Hippocampal formation (tissue), 2 donors: ENCODE results near the gene CELF4.

ENCODE experiments used
- DNase-seq, 2 donors: peaks; one replicate each; lab custom pipeline; 2025; lab: John Stamatoyannopoulos, UW

CELF4 gene

DNA sequence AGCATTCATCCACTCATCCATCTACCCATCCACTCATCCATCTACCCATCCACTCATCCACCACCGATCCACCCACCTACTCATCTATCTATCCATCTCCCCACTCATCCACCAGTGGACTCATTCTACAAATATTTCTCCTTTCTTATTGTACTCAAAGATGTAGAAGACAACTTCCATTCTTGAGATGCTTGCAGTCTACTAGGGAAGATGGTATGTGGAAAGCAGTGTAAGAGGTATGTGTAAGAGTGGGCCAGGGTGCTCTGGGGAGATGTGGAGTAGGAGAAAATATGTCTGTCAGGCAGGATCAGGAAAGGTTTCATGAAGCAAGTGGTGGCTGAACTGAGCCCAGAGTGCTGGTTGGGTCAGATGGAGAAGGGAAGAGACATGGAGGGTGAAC lies 150.8 kb downstream of the CELF4 start:
- DNase-seq = no peak

DNA sequence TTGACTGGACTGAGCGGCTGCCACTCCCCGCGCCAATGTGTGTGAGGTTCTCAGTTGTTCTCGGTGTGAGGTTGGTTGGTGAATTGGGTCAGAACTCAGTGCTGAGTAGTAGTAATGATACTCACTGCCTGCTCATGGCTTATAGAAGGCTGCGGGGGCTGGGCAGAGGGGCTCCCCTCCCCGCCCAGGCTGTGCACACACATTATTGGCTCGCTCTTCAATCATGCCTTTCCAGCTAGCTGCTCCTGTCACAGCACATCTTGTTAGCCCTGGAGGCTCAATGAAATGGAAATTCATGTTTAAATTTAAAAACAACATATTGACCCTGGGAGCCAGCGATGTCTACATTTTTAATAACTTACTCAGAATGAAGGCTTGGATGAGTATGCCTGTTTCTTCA lies 152.8 kb downstream of the CELF4 start:
- DNase-seq = no peak

DNA sequence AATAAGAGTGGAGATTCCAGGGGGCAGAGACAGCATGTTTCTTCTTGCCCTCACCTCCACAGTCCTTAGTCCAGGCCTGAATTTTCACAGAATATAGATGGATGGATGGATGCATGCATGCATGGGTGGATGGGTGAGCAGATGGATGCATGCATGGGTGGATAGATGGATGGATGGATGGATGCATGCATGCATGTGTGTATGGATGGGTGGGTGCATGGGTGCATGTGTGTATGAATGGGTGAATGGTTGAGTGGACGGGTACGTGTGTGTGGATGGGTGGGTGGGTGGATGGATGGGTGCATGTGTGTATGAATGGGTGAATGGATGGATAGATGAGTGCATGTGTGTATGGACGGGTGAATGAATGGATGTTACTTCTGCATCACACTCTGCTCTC lies 153.3 kb downstream of the CELF4 start:
- no peak for DNase-seq

DNA sequence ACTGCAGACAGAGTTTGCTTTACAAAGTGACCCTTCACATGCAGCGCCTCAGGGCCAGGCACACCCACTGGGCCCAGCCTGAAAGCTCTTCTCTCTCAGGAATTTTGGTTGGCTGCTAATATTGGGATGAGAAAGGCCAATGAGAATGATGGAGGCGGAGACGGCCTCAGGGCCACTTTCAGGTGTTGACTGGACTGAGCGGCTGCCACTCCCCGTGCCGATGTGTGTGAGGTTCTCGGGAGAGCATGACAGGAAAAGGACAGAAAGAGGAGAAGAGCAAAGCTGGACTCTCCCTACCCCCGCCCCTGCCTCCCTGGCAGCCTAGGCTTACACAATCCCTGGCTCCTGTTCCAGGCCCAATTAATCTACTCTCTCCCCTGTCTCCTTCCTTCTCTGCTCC lies 155.7 kb downstream of the CELF4 start:
- DNase-seq = no peak

DNA sequence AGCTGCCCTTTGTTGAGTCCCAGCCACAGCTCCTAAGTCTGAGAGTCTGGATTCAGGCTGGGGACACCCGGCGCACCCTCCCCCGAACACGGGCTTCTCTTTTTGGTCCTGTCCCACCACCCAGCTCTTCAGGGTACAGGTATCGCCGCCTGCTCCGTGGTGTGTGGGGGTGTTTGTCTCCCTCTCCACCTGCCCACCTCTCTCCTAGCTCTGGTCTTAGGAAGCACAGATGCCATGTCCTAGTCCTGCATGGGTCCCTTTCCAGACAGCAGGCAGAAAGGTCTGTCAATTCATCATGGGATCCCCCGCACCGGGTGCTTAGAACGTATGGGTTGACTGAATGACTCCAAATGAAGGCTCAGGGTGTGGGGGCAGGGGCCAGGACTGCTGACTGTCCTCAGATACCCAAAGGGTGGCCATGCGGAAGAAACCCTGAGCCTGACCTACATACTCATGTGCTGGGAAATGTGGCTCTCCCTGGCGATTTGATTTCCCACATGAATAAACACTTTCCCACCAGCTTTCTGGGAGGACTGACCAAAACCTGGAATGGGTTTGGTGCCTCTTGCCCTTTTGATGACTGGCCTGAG lies 156.8 kb downstream of the CELF4 start:
- DNase-seq = no peak

DNA sequence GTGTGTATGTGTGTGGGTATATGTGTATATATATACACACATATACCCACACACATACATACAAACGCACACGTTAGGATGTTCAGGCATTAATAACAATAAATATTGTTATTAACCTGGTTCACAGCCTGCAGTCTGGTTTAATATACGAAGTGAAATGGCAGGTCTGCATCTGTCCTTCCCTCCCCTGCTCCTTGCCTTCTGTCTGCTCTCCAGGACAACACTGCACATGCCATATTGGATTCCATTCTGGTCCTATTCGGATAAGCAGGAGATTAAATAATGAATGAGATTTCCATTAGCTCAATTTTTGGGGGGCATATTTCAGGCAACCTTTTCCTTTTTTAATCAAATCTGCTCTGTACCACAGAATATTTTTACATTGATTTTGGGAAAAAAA lies 158.0 kb downstream of the CELF4 start:
- no peak for DNase-seq

DNA sequence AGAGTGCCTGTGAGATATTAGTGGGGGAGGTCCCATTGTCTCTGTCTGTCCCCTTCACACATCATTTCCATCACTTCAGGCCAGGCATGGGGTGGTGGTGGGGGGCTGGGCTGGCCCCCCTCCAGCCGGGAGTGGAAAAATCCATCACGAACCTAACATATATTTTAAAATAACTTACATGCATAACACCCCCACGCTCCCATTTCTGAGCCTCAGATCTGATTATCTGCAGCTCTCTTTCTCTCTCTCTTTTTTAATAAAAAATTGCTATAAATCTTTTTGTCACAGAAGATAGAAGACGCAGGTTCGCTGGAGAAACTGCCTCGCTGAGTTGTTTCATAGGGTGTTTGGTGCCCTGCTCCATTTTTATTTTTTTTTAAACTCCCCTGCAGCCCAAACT lies 159.8 kb downstream of the CELF4 start:
- DNase-seq = no peak

DNA sequence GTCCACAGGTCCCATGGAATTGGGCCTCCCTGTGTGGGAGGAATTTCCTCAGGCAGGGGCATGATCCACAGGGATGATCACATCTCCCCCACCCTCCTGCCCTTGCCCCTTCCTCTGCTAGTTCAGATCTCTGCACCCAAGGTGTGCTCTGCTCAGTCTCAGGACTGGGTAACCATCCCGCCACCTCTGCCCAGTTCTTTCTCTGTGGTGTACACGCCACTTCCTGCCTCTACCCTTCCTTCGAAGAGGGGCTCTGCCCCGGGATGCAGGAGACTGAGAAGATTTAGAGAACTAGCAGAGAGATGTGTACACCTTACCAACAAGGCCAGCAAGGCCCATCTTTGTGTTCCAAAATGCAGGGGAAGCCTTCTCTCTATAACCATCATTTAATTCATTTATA lies 160.4 kb downstream of the CELF4 start:
- DNase-seq = no peak

DNA sequence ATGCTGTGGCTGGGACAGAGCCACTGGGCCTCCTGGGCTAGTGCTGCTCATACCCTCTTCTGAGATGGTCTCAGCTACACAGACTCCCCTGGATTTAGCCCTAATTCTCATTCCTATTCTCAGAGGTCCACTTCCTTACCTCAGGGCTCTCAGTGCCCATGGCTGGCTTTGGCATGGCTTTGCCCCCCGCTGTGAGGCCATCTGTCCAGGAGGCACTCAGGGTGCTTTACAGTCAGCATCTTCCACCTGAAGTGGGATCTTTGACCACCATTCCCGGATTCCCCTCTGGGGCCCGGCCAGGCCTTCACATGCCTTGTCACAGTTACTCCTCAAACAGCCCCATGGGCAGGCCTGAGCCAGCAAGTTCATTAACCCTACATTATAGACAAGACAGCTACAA lies 161.8 kb downstream of the CELF4 start:
- DNase-seq = no peak

DNA sequence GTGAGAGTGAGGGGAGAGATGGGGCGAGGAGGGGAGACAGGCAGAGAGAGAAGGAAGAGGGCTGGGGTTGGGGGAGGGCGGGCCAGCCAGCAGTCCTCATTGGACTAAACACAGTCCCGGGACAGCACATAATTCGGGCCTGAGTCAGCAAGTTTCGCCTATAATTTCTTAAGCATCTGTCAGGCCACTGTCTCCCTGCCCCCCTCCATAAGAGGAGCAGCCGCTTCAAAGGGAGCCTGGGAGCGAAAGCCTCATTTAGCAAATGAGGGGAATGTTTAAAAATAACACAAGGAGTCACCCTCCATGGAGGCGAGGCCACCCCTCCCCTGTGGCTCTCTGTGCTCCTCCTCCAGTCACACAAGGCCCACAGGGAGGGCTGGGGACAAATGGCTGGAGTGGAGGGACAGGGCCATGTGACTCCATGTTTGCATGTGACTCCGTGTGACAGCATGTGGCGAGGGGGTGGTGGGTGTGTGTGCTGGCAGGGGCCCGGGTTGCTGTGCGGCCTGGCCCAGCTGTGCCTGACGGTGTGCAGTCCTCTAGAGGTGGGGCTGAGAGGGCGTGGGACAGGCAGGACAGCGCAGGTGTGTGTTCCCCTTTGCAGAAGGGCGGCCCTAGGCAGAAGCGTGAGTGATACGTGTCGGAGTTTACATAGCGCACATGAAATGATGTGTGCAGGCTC lies 162.4 kb downstream of the CELF4 start:
- DNase-seq = no peak

DNA sequence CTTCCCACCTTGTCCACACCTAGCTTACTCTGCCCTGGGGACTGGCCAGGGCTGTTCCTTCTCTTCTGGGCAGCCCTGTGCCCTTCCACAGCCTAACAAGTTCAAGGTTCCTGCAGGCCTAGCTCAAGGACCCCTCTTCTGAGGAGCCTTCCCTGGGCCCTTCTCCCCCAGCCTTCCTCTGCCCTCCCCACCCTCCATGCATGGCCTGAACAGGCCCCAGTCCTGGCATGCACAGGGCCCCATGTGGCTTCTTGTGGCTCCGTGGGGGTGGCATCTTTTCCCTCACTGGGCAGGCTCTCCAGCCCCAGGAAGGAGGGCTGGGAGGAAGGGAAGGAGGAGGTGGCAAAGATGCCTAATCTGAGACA lies 162.9 kb downstream of the CELF4 start:
- DNase-seq = no peak

DNA sequence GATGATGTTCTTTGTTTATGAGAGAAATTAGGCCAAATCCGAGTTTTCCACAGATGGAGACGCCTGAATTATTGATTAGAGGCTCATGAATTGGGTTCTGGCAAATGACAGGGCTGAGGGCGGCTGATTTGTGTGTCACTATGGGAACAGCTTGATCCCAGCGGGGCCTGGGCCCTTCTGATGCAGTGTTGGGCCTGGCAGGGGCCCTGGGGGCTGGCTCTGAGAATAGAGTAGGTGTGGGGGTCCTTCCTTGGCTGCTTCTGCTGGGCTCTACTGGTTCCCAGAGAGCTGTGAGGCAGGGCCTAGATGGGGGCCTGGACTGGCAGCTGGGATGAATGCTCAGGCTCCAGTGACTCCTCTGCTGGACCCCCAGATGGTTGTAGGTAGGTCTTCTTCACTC lies 164.8 kb downstream of the CELF4 start:
- no peak for DNase-seq

DNA sequence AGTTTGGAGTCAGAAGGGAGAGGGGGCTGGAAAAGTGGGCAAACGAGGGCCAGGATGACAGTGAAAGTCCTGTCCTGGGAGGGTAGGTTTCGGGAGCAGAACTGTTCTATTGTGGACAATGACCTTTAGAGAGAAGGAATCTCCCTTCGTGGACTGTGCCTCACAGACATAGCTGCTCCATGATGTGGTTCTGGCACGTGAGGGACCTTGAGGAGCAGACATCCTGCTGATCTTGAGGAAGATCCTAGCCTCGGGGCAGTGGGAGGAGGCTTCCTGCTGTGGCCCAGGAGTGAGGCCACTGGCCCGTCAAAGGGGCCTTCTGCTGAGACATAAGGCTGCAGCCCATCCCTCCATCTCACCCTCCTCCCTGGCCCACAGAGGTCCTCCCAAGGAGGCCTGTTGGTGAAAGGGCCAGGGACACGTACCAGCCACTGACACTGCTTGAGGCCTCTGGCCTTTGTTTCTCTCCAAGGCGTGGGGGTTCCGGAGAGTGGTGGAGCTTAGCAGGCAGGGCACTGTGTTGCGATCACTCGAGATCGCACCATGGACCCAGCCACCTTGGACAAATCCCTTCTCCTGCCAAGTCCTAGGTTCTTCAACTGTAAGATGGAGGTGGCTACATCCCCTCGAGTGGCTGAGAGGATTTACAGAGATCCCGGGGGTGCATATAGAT lies 167.2 kb downstream of the CELF4 start:
- DNase-seq = no peak

DNA sequence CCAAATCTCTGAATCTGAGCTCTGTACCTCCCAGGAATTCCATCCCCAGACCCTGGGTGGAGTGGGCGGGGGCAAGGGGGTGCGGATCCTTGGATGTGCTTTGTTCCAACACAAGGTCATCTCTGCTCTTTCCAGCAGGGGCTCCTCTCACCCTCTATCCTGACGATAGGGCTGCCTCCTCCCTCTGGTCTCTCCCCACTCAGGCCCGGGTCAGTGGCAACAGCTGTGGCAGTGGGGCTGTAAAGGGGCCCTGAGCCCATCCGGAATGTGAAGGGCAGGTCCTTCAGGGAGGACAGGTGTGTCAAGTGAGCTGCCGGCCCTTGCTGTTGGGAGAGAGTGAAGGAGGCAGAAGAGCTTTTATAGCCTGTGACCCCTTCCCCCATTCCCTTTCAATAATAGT lies 167.8 kb downstream of the CELF4 start:
- DNase-seq = no peak

DNA sequence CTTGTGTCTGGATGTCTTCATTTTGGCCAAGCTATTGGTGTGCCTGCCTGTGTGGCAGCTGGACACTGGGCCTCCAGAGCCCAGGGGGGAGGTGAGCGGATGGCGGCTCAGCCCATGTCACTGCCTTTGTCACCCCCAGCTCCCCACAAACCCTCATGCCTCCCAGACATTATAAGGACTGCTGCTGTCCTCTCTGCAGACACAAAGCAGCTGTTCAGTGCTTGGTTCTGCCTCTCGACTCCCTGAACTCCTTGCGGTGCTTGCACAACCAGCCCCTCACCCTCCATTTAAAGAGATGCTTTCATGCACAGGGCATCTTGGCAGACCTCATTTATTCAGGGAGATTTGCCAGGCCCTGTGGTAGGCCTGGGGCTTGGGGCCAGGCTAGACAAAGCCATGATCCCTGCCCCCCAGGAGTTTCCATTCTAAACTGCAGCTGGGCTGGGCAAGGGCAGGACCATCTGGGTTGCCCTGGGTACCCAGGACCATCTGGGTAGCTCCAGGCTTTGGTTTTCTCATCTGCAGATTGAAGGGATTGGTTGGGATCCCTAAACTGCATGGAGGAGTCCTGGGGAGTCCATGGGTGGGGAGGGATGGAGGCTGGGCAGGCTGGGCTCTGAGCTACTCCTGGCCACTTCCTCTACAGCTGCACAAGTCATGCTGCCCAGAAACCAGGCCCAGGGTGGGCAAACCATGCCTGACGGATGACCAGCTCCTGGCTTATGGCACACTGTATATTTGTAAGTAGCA lies 168.5 kb downstream of the CELF4 start:
- DNase-seq = no peak

DNA sequence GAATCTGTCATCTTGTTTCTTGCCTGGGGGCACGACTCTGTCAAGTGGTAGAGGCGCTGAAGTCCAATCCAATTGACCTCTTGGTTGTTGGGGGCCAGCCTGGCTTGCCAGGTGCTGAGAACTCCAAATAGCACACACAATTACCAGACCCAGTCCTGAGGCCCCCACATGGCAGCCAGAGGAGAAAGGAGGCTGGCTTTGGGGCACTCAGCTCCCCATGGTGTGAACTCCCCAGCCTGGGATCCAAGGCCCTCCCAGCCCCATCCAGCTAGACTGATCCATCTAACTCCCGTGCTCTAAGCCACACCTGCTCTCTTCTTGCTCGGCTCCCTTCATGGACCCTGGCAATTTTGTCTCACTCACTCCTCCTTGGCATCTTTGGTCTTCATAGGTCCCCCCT lies 170.0 kb downstream of the CELF4 start:
- no peak for DNase-seq

DNA sequence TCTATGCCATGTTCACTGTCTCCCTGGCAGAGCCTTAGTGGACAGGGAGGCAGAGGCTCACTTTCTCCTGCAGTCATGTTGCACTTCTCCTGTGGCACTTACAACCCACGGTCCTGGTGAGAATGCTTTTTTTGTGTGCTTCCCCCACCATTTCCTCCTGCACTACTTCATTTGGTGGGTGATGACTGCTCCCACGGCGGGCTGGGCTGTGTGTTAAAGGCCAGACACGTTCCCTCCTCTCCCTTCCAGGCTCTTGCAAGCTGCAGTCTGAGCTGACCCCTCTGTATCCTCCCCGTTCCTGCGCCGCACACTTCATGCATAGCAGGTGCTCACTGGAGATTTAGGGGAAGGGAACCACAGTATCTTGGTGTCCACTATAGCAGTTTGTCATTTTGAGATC lies 170.5 kb downstream of the CELF4 start:
- no peak for DNase-seq

DNA sequence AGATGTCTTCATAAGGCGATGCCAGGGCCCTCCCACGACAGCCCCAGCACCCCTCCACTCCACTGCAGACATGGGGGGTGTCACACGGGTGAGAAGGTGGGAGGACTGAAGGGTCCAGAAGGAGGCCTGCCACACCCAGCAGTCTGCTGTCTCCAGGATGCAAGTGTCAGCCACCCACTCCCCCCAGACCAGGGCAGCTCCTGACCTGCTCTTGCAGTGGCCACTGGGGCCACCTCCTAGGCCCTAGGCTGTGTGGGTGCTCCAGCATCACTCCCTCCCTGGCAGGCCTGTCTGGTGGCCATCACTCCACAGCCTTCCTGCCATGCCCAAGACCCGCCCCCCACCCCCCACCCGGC lies 171.0 kb downstream of the CELF4 start:
- no peak for DNase-seq

DNA sequence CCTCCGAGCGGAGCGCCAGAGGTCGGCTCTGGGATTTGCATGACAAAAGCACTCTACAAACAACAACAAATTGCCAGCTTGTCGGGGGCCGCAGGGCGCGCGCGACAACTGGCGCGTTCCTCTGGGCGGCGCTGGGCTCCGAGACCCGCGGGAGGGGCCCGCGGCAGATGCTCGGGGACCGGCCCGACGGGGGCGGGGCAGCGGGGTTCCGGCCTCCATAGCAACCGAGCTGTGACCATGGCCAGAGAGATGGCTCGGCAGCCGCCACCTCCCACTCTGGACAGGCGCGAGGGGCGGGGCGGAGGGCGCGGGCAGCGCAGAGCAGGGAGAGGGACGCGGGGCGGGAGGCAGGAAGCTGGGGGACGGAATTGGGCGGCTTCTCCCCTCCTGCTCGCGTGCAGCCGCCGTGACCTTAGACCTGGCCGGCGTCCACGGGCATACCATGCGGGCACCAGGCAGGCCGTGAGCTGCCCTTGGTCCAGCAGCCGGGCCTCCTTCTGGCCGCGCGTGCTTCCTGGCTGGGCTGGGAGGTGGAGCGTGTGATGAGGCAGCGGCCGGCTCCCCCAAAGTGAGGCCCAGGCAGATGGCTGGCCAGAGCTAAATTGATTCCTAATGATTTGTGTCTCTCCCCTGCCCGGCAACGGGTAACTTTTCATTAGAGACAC lies 171.5 kb downstream of the CELF4 start:
- peak; percentile 80 to 90 for DNase-seq

DNA sequence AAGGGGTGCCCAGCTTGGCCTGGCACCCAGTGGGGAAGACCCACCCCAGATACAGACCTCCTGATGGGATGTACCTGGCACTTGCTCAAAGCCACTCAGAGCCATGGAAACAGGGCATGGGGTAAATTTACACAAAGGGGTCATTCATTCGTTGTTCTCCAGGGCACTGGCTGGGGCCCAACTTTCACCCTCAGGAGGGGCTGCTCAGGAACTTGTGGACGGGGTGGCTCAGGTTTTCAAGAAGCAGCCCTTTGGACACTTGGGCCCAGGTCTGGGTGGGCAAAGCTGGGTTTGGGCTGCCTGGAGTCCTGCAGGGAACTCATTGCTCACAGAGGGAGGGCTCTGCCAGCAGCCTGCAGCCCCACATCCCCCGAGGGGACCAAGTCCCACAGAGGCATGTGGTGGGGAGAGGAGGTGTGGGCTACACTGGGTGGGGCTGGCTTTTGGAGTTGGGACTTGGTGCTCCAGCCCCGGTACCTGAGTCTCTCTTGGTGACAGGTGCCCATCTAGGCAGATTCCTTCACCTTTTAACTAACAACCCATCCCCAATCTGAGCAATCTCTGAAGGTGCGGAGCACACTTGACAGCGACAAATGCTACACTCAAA lies 172.3 kb downstream of the CELF4 start:
- peak in 1 of 2 donors; percentile 42 for DNase-seq

DNA sequence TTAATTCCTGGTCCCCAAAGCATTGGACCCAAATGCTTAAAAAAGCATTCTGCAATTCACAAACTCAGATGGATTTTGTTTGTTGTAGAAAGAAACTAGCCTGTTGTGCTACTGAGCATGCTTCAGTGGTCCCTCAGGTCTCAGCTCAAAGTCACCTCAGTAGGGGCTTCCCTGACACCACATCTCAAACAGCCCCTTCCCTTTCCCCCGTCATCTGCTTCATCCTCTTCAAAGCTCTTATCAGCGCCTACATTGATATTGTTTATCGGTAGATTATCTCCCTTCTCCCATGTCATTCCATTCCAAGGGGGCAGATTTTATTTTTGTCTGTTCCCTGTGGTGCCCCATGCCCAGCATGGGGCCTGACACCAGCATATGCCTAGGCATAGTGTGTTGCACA lies 172.9 kb downstream of the CELF4 start:
- DNase-seq = no peak
